ENCODE results near the gene ADAMTS9.

Gene ADAMTS9

GRCh38 chr3:64620020-64620419, 67.8 kb downstream of the ADAMTS9 start:
- no peak for DNase-seq (ENCODE audit: low read depth)

GRCh38 chr3:64619216-64619615, 68.6 kb downstream of the ADAMTS9 start:
- no peak for DNase-seq (ENCODE audit: low read depth)

DNA sequence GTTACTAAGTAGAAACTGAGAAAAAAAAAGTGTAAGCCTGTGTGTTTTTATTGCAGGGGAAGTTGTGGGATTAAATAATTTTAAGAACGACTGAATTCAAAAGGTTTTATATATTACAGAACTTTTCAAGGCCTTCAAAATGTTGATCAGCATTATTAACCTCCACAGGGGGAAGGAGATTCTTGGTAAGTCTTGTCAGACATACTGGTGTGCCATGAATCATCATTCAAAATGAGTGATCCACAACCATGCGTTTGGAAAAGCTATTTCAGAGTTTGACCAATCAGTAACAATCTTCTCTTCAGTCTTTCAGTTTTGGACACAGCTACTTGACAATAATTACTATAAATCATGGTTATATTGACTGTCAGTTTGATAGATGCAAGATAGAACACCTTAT, 70.2 kb downstream of the ADAMTS9 start:
- DNase-seq (ENCODE audit: low read depth) = no peak

GRCh38 chr3:64616953-64617352, 70.8 kb downstream of the ADAMTS9 start:
- no peak for DNase-seq (ENCODE audit: low read depth)

DNA sequence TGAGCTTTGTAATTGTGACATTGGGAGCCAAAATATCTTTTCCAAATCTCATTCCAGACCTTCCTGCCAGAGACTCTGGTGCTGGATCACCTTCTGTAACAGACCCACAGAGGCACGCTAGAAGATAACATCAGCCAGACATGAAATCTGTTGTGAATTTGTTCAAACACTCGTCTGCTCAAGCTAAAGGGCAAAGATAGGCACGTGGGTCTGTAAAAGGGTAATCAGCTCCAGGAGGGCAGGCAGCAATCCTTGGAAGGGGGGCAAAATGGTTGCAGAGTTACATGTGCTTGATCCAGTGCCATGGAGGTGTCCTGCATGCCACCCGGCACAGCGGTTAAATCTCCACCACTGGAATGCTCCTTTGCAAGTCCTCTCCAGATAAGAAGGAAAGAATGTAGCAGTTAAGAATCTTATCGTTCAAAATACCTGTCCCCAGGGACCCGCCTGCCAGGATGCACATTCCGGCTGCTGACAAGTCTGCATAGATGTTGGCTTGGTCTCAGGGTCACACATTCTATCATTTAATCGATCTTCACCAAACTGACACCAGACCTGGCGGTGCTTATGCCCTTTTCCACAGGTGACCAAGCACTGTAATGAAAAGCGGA, 74.8 kb downstream of the ADAMTS9 start:
- DNase-seq (ENCODE audit: low read depth) = no peak

GRCh38 chr3:64612082-64612860, 75.5 kb downstream of the ADAMTS9 start:
- no peak for DNase-seq (ENCODE audit: low read depth)

- DNase-seq (ENCODE audit: low read depth) = no peak
Measured at GRCh38 chr3:64608741-64609140, 79.1 kb downstream of the ADAMTS9 start.

GRCh38 chr3:64607032-64607551, 80.7 kb downstream of the ADAMTS9 start:
- DNase-seq (ENCODE audit: low read depth) = no peak

GRCh38 chr3:64604313-64604712, 83.5 kb downstream of the ADAMTS9 start:
- no peak for DNase-seq (ENCODE audit: low read depth)

- DNase-seq (ENCODE audit: low read depth) = no peak
Measured at GRCh38 chr3:64601824-64602223, 86.0 kb downstream of the ADAMTS9 start.

DNA sequence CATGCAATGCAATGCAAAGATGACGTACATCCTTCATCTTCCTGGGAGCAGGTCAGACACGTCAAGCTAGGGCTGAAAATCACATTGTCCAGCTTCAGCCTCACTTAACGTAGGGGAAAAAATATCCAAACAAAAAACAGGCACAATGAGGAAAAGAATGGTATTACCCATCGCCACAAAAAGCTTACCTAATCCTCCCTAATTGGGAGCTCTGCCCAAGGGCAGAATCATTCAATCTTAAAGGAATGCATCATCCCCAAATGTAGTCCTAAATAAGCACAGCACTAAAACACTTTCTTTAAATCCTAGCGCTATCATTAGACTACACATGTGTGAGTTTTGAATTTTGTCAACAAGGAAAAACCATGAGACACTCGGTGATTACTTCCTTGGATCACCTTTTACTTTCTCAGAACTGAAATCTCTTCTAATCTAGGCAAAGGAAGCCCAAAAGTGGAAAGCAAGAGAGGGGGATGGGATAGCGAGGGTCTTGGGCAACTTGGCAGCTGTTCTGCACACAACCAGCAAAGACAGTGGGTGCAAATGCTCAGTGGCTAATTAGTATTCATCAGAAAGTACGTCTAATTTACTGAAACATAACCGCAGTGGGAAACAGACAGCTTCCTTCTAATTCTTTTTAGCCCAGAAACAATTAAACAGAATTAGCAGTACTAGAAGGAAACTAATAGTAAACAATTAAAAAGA, 87.4 kb downstream of the ADAMTS9 start:
- DNase-seq (ENCODE audit: low read depth) = no peak

GRCh38 chr3:64599651-64600050, 88.1 kb downstream of the ADAMTS9 start:
- no peak for DNase-seq (ENCODE audit: low read depth)

DNA sequence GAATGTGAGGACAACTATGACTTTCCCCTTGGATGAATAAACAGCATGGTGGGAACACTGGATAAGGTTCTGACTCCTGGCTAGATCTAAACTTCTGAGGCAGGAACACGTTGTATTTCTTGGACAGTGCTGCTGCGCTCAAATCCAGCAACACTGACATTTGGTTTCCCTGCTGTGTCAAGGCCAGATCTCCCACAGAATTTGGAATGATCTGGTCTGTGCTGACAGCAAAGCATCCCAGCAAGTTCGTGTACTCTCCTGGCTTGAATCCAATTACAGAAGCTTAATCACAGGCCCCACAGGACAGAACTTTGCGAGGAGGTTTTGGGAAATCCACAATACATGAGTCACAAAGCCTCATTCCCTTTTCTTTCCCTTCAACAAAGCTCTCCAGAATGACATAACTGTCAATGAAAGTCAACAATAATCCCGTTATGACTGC, 92.5 kb downstream of the ADAMTS9 start:
- DNase-seq (ENCODE audit: low read depth) = no peak

DNA sequence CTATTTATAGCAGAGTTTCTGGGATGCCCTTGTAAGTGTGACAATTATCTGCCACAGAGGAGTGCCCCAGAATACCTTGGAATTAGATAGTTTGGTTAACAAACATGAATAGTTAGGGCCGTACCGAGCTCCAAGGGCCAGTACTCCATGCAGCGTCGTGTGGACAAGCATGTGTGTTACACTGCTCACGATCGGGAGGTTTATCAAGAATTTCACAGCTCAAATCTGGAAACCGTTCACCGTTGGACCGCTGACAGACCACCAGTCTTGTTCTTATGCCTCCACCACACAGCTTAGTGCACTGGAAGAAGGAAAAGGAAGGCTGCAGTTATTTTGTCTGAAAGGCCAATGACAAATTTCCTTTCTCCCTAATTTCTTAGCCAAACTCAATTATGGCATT, 93.7 kb downstream of the ADAMTS9 start:
- no peak for DNase-seq (ENCODE audit: low read depth)

DNA sequence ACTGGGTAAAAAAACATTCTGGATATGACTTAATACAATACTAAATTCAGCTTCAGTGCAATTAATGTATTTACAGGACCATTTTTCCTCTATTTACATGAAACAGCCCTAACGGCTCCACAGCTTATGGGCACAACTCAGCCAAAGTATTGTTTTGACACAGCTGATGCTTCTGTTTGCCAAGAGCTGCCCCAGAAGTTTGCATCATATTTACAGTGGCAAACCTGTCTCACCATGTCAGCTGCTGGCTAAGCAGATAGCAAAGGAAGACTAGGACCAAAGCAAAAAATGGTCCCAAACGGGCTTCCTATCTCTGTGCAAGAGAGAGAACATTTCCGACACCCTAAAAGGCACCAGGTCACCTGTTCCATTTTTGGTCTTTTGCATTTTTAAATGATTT, 94.5 kb downstream of the ADAMTS9 start:
- no peak for DNase-seq (ENCODE audit: low read depth)

DNA sequence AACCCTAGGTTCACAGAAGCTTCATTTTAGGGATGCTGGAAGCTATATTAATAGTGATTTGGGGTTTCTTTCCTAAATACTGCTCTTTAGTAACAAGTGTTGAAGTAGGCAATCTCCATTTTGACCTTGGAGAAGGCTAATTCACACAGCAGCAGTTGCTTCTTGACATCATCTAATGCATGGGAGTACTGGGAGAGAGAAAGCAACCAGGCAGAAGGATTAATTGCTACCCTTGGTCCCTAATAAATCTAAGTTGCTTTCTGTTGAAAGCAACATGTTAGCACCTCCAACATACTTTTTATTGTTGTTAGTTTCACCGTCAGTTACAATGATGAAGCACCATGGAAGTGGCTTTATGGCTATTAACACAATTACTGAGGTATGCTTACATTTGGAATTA, 96.2 kb downstream of the ADAMTS9 start:
- no peak for DNase-seq (ENCODE audit: low read depth)

GRCh38 chr3:64588380-64588779, 99.4 kb downstream of the ADAMTS9 start:
- no peak for DNase-seq (ENCODE audit: low read depth)

GRCh38 chr3:64586952-64587351, 100.8 kb downstream of the ADAMTS9 start:
- DNase-seq (ENCODE audit: low read depth) = no peak

GRCh38 chr3:64584179-64584578, 103.6 kb downstream of the ADAMTS9 start:
- no peak for DNase-seq (ENCODE audit: low read depth)

DNA sequence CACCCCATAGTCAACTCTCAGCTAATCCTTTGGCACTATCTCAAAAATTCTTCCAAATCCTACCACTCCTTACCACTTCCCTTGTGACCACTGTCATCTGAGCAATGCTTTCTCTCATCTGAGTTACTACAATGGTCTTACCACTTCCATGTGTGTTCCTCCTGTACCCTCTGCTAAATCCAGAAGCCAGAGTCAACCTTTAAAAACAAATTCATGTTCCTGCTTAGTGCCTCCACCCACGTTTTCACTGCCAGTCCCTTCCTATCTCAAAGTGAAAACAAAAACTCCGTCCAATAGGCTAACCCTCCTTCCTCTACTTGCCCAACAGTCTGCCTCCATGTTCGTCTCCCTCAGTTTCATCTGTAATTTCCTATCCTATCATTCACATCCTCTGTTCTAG, 109.0 kb downstream of the ADAMTS9 start:
- DNase-seq (ENCODE audit: low read depth) = no peak

- DNase-seq (ENCODE audit: low read depth) = no peak
Measured at GRCh38 chr3:64578062-64578770, 109.6 kb downstream of the ADAMTS9 start.

- no peak for DNase-seq (ENCODE audit: low read depth)
Measured at GRCh38 chr3:64576211-64576775, 111.5 kb downstream of the ADAMTS9 start.
